IMR-90 (cell line): ENCODE measurements around the gene SLC6A12. TPM values are rescaled to one million over a fixed set of nuclear protein-coding genes. Genes with fewer than 3 reads are reported as not detected.
A peak's percentile ranks its signal among the peaks of the same experiment; 100 is the strongest.

Experiments used
- ATAC-seq: fragments of 200-7000 bp; cut with Tn5 transposase; 2 replicates; pipeline ENCODE4 v1.9.1; 2020; ENCODE audit warnings: low read depth, mild to moderate bottlenecking, moderate library complexity
- BruUV-seq: library from RNA; stranded (reverse); fragments of 400-500 nt; replicated peaks from 2 replicates; lab custom pipeline; 2021; lab: Mats Ljungman, UMichigan
- CTCF ChIA-PET: fragments of 300-600 bp; formaldehyde crosslinking; extraction: SDS; loops from one replicate; lab custom pipeline; 2021; ENCODE audit warnings: antibody characterized with exemption; lab: Yijun Ruan, JAX
- POLR2A ChIA-PET: fragments of 300-600 bp; sonication (Branson Sonifier 250); formaldehyde crosslinking; loops from one replicate; lab custom pipeline; 2022; ENCODE audit warnings: antibody characterized with exemption; ENCODE audit not compliant: unreplicated experiment; lab: Charles Lee
- DNase-seq: peaks from one replicate; pipeline ENCODE4 v3.0.0; 2013
- H2AFZ ChIP-seq: replicated peaks from 2 replicates; pipeline ENCODE3; 2013; ENCODE audit warnings: low read length, mild to moderate bottlenecking; ENCODE audit not compliant: poor library complexity
- H2AK5ac ChIP-seq: 2 replicates; pipeline ENCODE4 v1.6.1; 2013; ENCODE audit warnings: low read depth, low read length, inconsistent platforms
- H2AK9ac ChIP-seq: replicated peaks from 2 replicates; pipeline ENCODE3; 2013; ENCODE audit warnings: mild to moderate bottlenecking, low read depth, low read length, moderate library complexity; ENCODE audit not compliant: poor library complexity
- H2BK120ac ChIP-seq: 2 replicates; pipeline ENCODE4 v1.6.1; 2013; ENCODE audit warnings: low read depth, low read length, inconsistent platforms
- H2BK15ac ChIP-seq: 3 replicates; pipeline ENCODE4 v1.6.1; 2013; ENCODE audit warnings: low read depth, low read length, inconsistent platforms
- H2BK20ac ChIP-seq: 2 replicates; pipeline ENCODE4 v1.6.1; 2013; ENCODE audit warnings: low read depth, mild to moderate bottlenecking, inconsistent platforms, low read length, moderate library complexity
- H2BK5ac ChIP-seq: 2 replicates; pipeline ENCODE4 v1.6.1; 2013; ENCODE audit warnings: mild to moderate bottlenecking, low read depth, low read length, inconsistent platforms; ENCODE audit not compliant: poor library complexity, severe bottlenecking
- H3K14ac ChIP-seq: replicated peaks from 2 replicates; pipeline ENCODE4 v1.6.1; 2013; ENCODE audit warnings: low read depth, low read length, inconsistent platforms
- H3K18ac ChIP-seq: 2 replicates; pipeline ENCODE4 v1.6.1; 2013; ENCODE audit warnings: low read depth, low read length, control low read depth
- H3K23ac ChIP-seq: 2 replicates; pipeline ENCODE4 v1.6.1; 2013; ENCODE audit warnings: low read depth, low read length, inconsistent platforms
- H3K27ac ChIP-seq: 2 replicates; pipeline ENCODE4 v1.5.1; 2013; ENCODE audit warnings: mild to moderate bottlenecking, control low read depth, low read length; ENCODE audit not compliant: insufficient read depth
- H3K27me3 ChIP-seq: 2 replicates; pipeline ENCODE4 v1.6.1; 2013; ENCODE audit warnings: low read length; ENCODE audit not compliant: control insufficient read depth, insufficient read depth
- H3K36me3 ChIP-seq: 2 replicates; pipeline ENCODE4 v1.6.1; 2013; ENCODE audit warnings: low read length, mixed read lengths; ENCODE audit not compliant: control insufficient read depth, insufficient read depth
- H3K4ac ChIP-seq: 2 replicates; pipeline ENCODE4 v1.6.1; 2013; ENCODE audit warnings: low read depth, low read length, inconsistent platforms
- H3K4me1 ChIP-seq: 2 replicates; pipeline ENCODE4 v1.6.1; 2013; ENCODE audit warnings: low read length, mixed read lengths; ENCODE audit not compliant: control insufficient read depth, insufficient read depth
- H3K4me2 ChIP-seq: 2 replicates; pipeline ENCODE4 v1.6.1; 2013; ENCODE audit warnings: low read depth, mild to moderate bottlenecking, control low read depth, low read length, moderate library complexity
- H3K4me3 ChIP-seq: 2 replicates; pipeline ENCODE4 v1.5.1; 2013; ENCODE audit warnings: low read depth, mild to moderate bottlenecking, control low read depth, low read length, moderate library complexity; ENCODE audit not compliant: insufficient read depth
- H3K56ac ChIP-seq: 2 replicates; pipeline ENCODE4 v1.6.1; 2013; ENCODE audit warnings: low read length, inconsistent platforms; ENCODE audit not compliant: insufficient read depth; ENCODE audit errors: extremely low read depth
- H3K79me1 ChIP-seq, 2 experiments: 2 replicates each; pipeline ENCODE4 v1.6.1; 2013; ENCODE audit warnings: low read length in 2 of 2, inconsistent platforms in 1 of 2, low read depth in 1 of 2
- H3K9ac ChIP-seq: 2 replicates; pipeline ENCODE4 v1.6.1; 2013; ENCODE audit warnings: low read depth, low read length, control low read depth
- H3K9me1 ChIP-seq: 2 replicates; pipeline ENCODE4 v1.6.1; 2013; ENCODE audit warnings: low read length, inconsistent platforms; ENCODE audit not compliant: insufficient read depth
- H3K9me3 ChIP-seq: 2 replicates; pipeline ENCODE4 v1.6.1; 2013; ENCODE audit warnings: low read length; ENCODE audit not compliant: control insufficient read depth, insufficient read depth
- H4K20me1 ChIP-seq: 2 replicates; pipeline ENCODE4 v1.6.1; 2013; ENCODE audit warnings: low read length, inconsistent platforms; ENCODE audit not compliant: insufficient read depth
- H4K5ac ChIP-seq: 2 replicates; pipeline ENCODE4 v1.6.1; 2013; ENCODE audit warnings: mild to moderate bottlenecking, low read depth, low read length, control low read depth
- H4K8ac ChIP-seq, 2 experiments: 2 replicates each; pipeline ENCODE4 v1.6.1; 2013; ENCODE audit warnings: low read depth in 2 of 2, low read length in 2 of 2, control low read depth in 1 of 2, inconsistent platforms in 1 of 2
- H4K91ac ChIP-seq: 2 replicates; pipeline ENCODE4 v1.6.1; 2013; ENCODE audit warnings: low read depth, low read length, inconsistent platforms; ENCODE audit not compliant: insufficient read depth
- CEBPB ChIP-seq: IDR thresholded peaks from 2 replicates; pipeline ENCODE4 v1.6.1; 2012; ENCODE audit warnings: low read depth, low read length, improper control_type of control experiment
- CHD1 ChIP-seq: IDR thresholded peaks from 2 replicates; pipeline ENCODE4 v1.6.1; 2012; ENCODE audit warnings: low read depth, low read length, improper control_type of control experiment
- CTCF ChIP-seq: conservative IDR thresholded peaks from 2 replicates; pipeline ENCODE4 v1.5.1; 2012; ENCODE audit warnings: mild to moderate bottlenecking, low read depth, low read length, improper control_type of control experiment
- FOS ChIP-seq: fragments of 150-350 bp; IDR thresholded peaks from 2 replicates; pipeline ENCODE4 v1.6.1; 2016; ENCODE audit warnings: low read depth, low read length
- MAFK ChIP-seq: IDR thresholded peaks from 2 replicates; pipeline ENCODE4 v1.6.1; 2012; ENCODE audit warnings: low read depth, low read length, improper control_type of control experiment
- MAZ ChIP-seq: IDR thresholded peaks from 2 replicates; pipeline ENCODE4 v1.6.1; 2012; ENCODE audit warnings: low read depth, mild to moderate bottlenecking, low read length, improper control_type of control experiment, moderate library complexity, borderline replicate concordance
- MXI1 ChIP-seq: IDR thresholded peaks from 2 replicates; pipeline ENCODE4 v1.6.1; 2012; ENCODE audit warnings: low read depth, mild to moderate bottlenecking, low read length, moderate library complexity, borderline replicate concordance
- NFE2L2 ChIP-seq: fragments of 150-350 bp; IDR thresholded peaks from 2 replicates; pipeline ENCODE4 v1.6.1; 2016; ENCODE audit warnings: low read depth, mild to moderate bottlenecking, low read length
- POLR2A ChIP-seq: IDR thresholded peaks from 2 replicates; pipeline ENCODE4 v1.6.1; 2012; ENCODE audit warnings: mild to moderate bottlenecking, low read depth, low read length
- RAD21 ChIP-seq: IDR thresholded peaks from 2 replicates; pipeline ENCODE4 v1.6.1; 2012; ENCODE audit warnings: low read length, improper control_type of control experiment
- RFX5 ChIP-seq: IDR thresholded peaks from 2 replicates; pipeline ENCODE4 v1.8.0; 2012; ENCODE audit warnings: low read depth, mild to moderate bottlenecking, low read length, moderate library complexity
- SMC3 ChIP-seq: fragments of 150-350 bp; IDR thresholded peaks from 2 replicates; pipeline ENCODE4 v1.6.1; 2016; ENCODE audit warnings: low read depth, mild to moderate bottlenecking, antibody characterized with exemption, low read length, moderate library complexity
- USF2 ChIP-seq: fragments of 150-350 bp; IDR thresholded peaks from 2 replicates; pipeline ENCODE4 v1.6.1; 2017; ENCODE audit warnings: mild to moderate bottlenecking, antibody characterized with exemption, low read length, low read depth
- WGBS, 2 experiments: methylation state at CpG; one replicate each; pipeline versions ENCODE4 v1.1.5 to v1.1.7; 2013; ENCODE audit warnings: missing lambda C conversion rate in 2 of 2; ENCODE audit not compliant: insufficient read length in 1 of 2; ENCODE audit errors: extremely low coverage in 2 of 2; 5-methylcytosine and 5-hydroxymethylcytosine counted together
- dilution Hi-C: fragments of 300-500 bp; cut with HindIII; formaldehyde crosslinking; loops from one replicate; pipeline ENCODE4 v1.14.3; 2018; ENCODE audit warnings: low sequenced_read_pairs; ENCODE audit not compliant: unreplicated experiment
- in situ Hi-C: fragments of 300-500 bp; cut with MboI; formaldehyde crosslinking; loops from 3 replicates; pipeline ENCODE4 v1.14.3; 2019; ENCODE audit warnings: low sequenced_read_pairs, inconsistent platforms, mixed read lengths
- intact Hi-C: fragments of 100-400 bp; cut with micrococcal nuclease; formaldehyde crosslinking; loops from 2 replicates; pipeline ENCODE4 v1.10.0; 2022
- polyA plus RNA-seq, 3 experiments: library from polyadenylated mRNA; depleted of rRNA; stranded (reverse); fragments of >200 nt; gene quantifications; 2 replicates each; pipeline ENCODE4 v1.2.3, GENCODE V29; 2012; ENCODE audit warnings: low replicate concordance in 1 of 3
- total RNA-seq: library from RNA; depleted of rRNA; stranded (reverse); fragments of >200 nt; gene quantifications from 2 replicates; pipeline ENCODE4 v1.2.3, GENCODE V29; 2012

SLC6A12 gene
- total and polyA plus RNA-seq, 2 of the 4 experiments (the other 2 are of a cell fraction), result not detected

GRCh38 chr12:203074-203461 is 10.9 kb downstream of the SLC6A12 start:
- no TSS peak for BruUV-seq
- peaks cover 6% of the 10 kb centered on the region; the same call in 1 of the 2 replicates for H3K9me1 ChIP-seq
- H3K9ac ChIP-seq, result no peak overlapping the region
- no peak overlapping the region for H4K8ac ChIP-seq
- dilution Hi-C loops (no loop called here), in situ Hi-C loops (no loop called here), intact Hi-C loops (no loop called here)
- no peak overlapping the region for H3K23ac ChIP-seq
- no peak overlapping the region for H3K18ac ChIP-seq
- no peak overlapping the region for H3K27ac ChIP-seq
- H2AK9ac ChIP-seq, result no peak overlapping the region
- H4K91ac ChIP-seq, result no peak overlapping the region
- DNase-seq, result no peak
- no peak overlapping the region for H2BK5ac ChIP-seq
- no peak overlapping the region for H3K4ac ChIP-seq
- POLR2A ChIA-PET, result no interaction called here
- CTCF ChIA-PET, result no interaction called here
- no peak overlapping the region for H3K14ac ChIP-seq
- TF ChIP-seq USF2 (no peak), MAZ (no peak), CEBPB (no peak), NFE2L2 (no peak), MAFK (no peak), POLR2A (no peak), FOS (no peak), MXI1 (no peak), RFX5 (no peak), RAD21 (no peak), SMC3 (no peak), CTCF (no peak), CHD1 (no peak)
- no peak for ATAC-seq
- H3K36me3 ChIP-seq, result no peaks in the 10 kb centered on the region
- 22% methylated on average over 3 of the region's 16 CpGs; no CpG with 5 or more reads in 1 of the 2 experiments for WGBS, 2 experiments
- peaks cover 3% of the 10 kb centered on the region for H3K4me1 ChIP-seq
- H2AK5ac ChIP-seq, result no peak overlapping the region
- H3K4me3 ChIP-seq, result no peak overlapping the region
- H2BK120ac ChIP-seq, result no peak overlapping the region
- H3K79me1 ChIP-seq, result no peaks in the 10 kb centered on the region
- H3K27me3 ChIP-seq, result peaks cover 57% of the 10 kb centered on the region
- no peaks in the 10 kb centered on the region for H4K20me1 ChIP-seq
- no peak overlapping the region for H2BK20ac ChIP-seq
- H2AFZ ChIP-seq, result peak overlapping the region; percentile 69
- H3K4me2 ChIP-seq, result no peak overlapping the region; the same call in 1 of the 2 replicates
- H3K9me3 ChIP-seq, result no peaks in the 10 kb centered on the region
- no peak overlapping the region for H3K56ac ChIP-seq
- no peak overlapping the region for H2BK15ac ChIP-seq
- no peak overlapping the region for H4K5ac ChIP-seq
